OCI-LY1 (cell line): ENCODE measurements around the gene PILRA.
A peak's percentile ranks its signal among the peaks of the same experiment; 100 is the strongest.
"Not testable (repeated sequence)": the region's sequence is repeated elsewhere in the genome, so short reads cannot be mapped to it uniquely, and the experiment has no call there.

Experiments used
- CTCF ChIP-seq: fragments of 200-600 bp; sonication (generic), shearing (Covaris generic); IDR thresholded peaks from 2 replicates; pipeline ENCODE4 v1.5.1; 2017; ENCODE audit warnings: mild to moderate bottlenecking, antibody characterized with exemption, low read length, moderate library complexity, mixed read lengths
- EZH2 ChIP-seq: fragments of 200-600 bp; sonication (generic), shearing (Covaris generic); IDR thresholded peaks from 2 replicates; pipeline ENCODE4 v1.8.0; 2017; ENCODE audit warnings: borderline replicate concordance, mixed run types, mild to moderate bottlenecking, antibody characterized with exemption, low read length, moderate library complexity, mixed read lengths

DNA sequence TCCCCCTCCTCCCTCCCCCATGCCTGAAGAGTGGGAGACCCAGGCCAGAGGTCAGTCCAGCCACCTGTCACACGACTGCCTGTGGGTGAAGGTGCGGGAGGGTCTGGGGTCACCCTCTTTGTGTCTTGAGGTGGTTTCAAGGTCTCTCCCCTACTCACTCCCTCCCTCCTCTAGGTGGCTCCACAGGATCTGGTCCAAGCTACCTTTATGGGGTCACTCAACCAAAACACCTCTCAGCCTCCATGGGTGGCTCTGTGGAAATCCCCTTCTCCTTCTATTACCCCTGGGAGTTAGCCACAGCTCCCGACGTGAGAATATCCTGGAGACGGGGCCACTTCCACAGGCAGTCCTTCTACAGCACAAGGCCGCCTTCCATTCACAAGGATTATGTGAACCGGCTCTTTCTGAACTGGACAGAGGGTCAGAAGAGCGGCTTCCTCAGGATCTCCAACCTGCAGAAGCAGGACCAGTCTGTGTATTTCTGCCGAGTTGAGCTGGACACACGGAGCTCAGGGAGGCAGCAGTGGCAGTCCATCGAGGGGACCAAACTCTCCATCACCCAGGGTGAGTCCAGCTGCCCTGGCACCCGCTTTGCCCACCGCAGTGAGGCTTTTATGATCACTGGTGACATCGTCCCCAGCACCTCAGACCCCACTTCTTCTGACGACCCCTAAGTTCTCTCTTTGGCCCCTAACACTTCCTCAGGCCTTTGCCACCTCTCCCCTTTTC is 747 bp downstream of the PILRA start:
- TF ChIP-seq EZH2, result not testable (repeated sequence)
- TF ChIP-seq CTCF, result peak; percentile 49
